HepG2 (cell line): Measurements from ENCODE around the gene IL1RAPL2. TPM values are rescaled to one million over a fixed set of nuclear protein-coding genes. Genes with fewer than 3 reads are reported as not detected.

Source experiments
- ATAC-seq: fragments of 200-7000 bp; cut with Tn5 transposase; 3 replicates; pipeline ENCODE4 v1.9.1; 2020; ENCODE audit warnings: mild to moderate bottlenecking, moderate library complexity
- BruUV-seq: library from RNA; stranded (reverse); fragments of 400-500 nt; replicated peaks from 2 replicates; lab custom pipeline; 2021; lab: Mats Ljungman, UMichigan
- CTCF ChIA-PET: fragments of 300-600 bp; formaldehyde crosslinking; extraction: SDS; loops from one replicate; lab custom pipeline; 2021; ENCODE audit warnings: low total read pairs, inconsistent platforms, low intra/inter-chr PET ratio; lab: Yijun Ruan, JAX
- POLR2A ChIA-PET: fragments of 350-600 bp; sonication (Branson Sonifier 250); formaldehyde crosslinking; loops from one replicate; lab custom pipeline; 2020; ENCODE audit warnings: antibody characterized with exemption, inconsistent platforms; lab: Yijun Ruan, JAX
- DNase-seq: peaks from one replicate; pipeline ENCODE4 v3.0.0-alpha.2; 2015; ENCODE audit warnings: low spot score
- FAIRE-seq: peaks from 3 replicates; lab custom pipeline; 2011; peaks lifted over from hg19 to GRCh38; lab: Jason Lieb, UNC
- H2AFZ ChIP-seq: one replicate; pipeline ENCODE4 v1.6.1; 2011; ENCODE audit warnings: low read length, inconsistent platforms
- H3K27ac ChIP-seq: fragments of 300-600 bp; 3 replicates; pipeline ENCODE4 v1.8.0; 2011; ENCODE audit warnings: mixed run types, mild to moderate bottlenecking, mixed read lengths, low read length, inconsistent platforms; ENCODE audit not compliant: insufficient read depth; ENCODE audit errors: extremely low read length
- H3K27me3 ChIP-seq, 2 experiments: fragments of 200-600 bp in 1 of 2; 2 replicates in 1 of 2; 3 replicates in 1 of 2; pipeline versions ENCODE4 v1.6.0 to v1.8.0; 2011; ENCODE audit warnings: low read length in 2 of 2, mild to moderate bottlenecking in 2 of 2, moderate library complexity in 2 of 2, inconsistent platforms in 1 of 2; ENCODE audit not compliant: insufficient read depth in 2 of 2, control insufficient read depth in 1 of 2
- H3K36me3 ChIP-seq, 2 experiments: fragments of 200-600 bp in 1 of 2; replicated peaks in 1 of 2; 2 replicates in 1 of 2; 3 replicates in 1 of 2; pipeline versions ENCODE4 v1.5.1 to v1.8.0; 2011; ENCODE audit warnings: low read length in 2 of 2, inconsistent platforms in 1 of 2; ENCODE audit not compliant: insufficient read depth in 2 of 2, control insufficient read depth in 1 of 2
- H3K4me1 ChIP-seq: 2 replicates; pipeline ENCODE4 v1.5.1; 2012; ENCODE audit warnings: low read length, inconsistent platforms; ENCODE audit not compliant: insufficient read depth
- H3K4me2 ChIP-seq: 2 replicates; pipeline ENCODE4 v1.6.0; 2011; ENCODE audit warnings: low read depth, low read length, inconsistent platforms
- H3K4me3 ChIP-seq, 3 experiments: fragments of 200-600 bp in 1 of 3; sonication (generic), shearing (Covaris generic) in 1 of 3; replicated peaks in 1 of 3; 2 replicates each; pipeline ENCODE4 v1.5.1; 2011 to 2016; ENCODE audit warnings: low read length in 3 of 3, inconsistent platforms in 2 of 3, low read depth in 2 of 3, mild to moderate bottlenecking in 2 of 3, control low read depth in 1 of 3, mixed read lengths in 1 of 3; ENCODE audit not compliant: insufficient read depth in 1 of 3
- H3K79me2 ChIP-seq: one replicate; pipeline ENCODE4 v1.6.1; 2011; ENCODE audit warnings: low read length, inconsistent platforms; ENCODE audit not compliant: insufficient read depth
- H3K9ac ChIP-seq: 2 replicates; pipeline ENCODE4 v1.6.0; 2011; ENCODE audit warnings: mild to moderate bottlenecking, low read depth, low read length, inconsistent platforms; ENCODE audit not compliant: insufficient read depth
- H3K9me3 ChIP-seq: 2 replicates; pipeline ENCODE4 v1.5.1; 2012; ENCODE audit warnings: mild to moderate bottlenecking, low read length
- H4K20me1 ChIP-seq: 2 replicates; pipeline ENCODE4 v1.6.0; 2011; ENCODE audit warnings: inconsistent platforms, mild to moderate bottlenecking, low read length, moderate library complexity; ENCODE audit not compliant: insufficient read depth
- CREB1 ChIP-seq, 2 experiments: fragments of 450-650 bp in 1 of 2; IDR thresholded peaks; 2 replicates each; pipeline ENCODE4 v1.6.1; 2016 to 2017; ENCODE audit warnings: control low read depth in 1 of 2, mild to moderate bottlenecking in 1 of 2, missing compliant biosample characterization in 1 of 2, missing genetic modification characterization in 1 of 2
- ERF ChIP-seq: IDR thresholded peaks from 2 replicates; pipeline ENCODE4 v1.6.1; 2018; ENCODE audit warnings: missing biosample characterization, missing genetic modification reagents
- FOXA1 ChIP-seq, 2 experiments: fragments of 450-650 bp in 1 of 2; sonication (generic) in 1 of 2; formaldehyde crosslinking in 1 of 2; IDR thresholded peaks; 2 replicates each; pipeline versions ENCODE4 v1.4.0 to v1.6.1; 2016 to 2020; ENCODE audit warnings: missing genetic modification reagents in 1 of 2
- IKZF4 ChIP-seq: sonication (generic); formaldehyde crosslinking; IDR thresholded peaks from 2 replicates; pipeline ENCODE4 v1.5.1; 2020; ENCODE audit warnings: borderline replicate concordance, mild to moderate bottlenecking, low read depth, missing genetic modification reagents; ENCODE audit errors: not compliant biosample characterization
- KDM1A ChIP-seq: IDR thresholded peaks from 2 replicates; pipeline ENCODE4 v1.6.1; 2016; ENCODE audit warnings: missing compliant biosample characterization
- MXD1 ChIP-seq: sonication (generic); formaldehyde crosslinking; IDR thresholded peaks from 2 replicates; pipeline ENCODE4 v1.4.0; 2020; ENCODE audit warnings: mild to moderate bottlenecking, missing genetic modification reagents
- TAF1 ChIP-seq: sonication (generic); formaldehyde crosslinking; IDR thresholded peaks from 2 replicates; pipeline ENCODE4 v1.4.0; 2020; ENCODE audit warnings: missing genetic modification reagents
- ZNF136 ChIP-seq: sonication (generic); formaldehyde crosslinking; IDR thresholded peaks from 2 replicates; pipeline ENCODE4 v1.8.1; 2022; ENCODE audit warnings: low read depth, mild to moderate bottlenecking, moderate library complexity, missing genetic modification reagents
- ZNF562 ChIP-seq: sonication (generic); formaldehyde crosslinking; IDR thresholded peaks from 2 replicates; pipeline ENCODE4 v1.8.0; 2022; ENCODE audit warnings: missing genetic modification reagents, borderline replicate concordance
- ZNF775 ChIP-seq: sonication (generic); formaldehyde crosslinking; IDR thresholded peaks from 2 replicates; pipeline ENCODE4 v1.4.0; 2020; ENCODE audit warnings: missing genetic modification reagents, mild to moderate bottlenecking, moderate library complexity, borderline replicate concordance
- WGBS: methylation state at CpG from one replicate; pipeline ENCODE4 v1.1.6; 2017; ENCODE audit warnings: low lambda C conversion rate; 5-methylcytosine and 5-hydroxymethylcytosine counted together
- in situ Hi-C: cut with HindIII; loops from 2 replicates; pipeline ENCODE4 v1.10.0; 2017; ENCODE audit warnings: low pct_unique_long_range_greater_than_20kb; ENCODE audit not compliant: extremely low pct_ligation_motif_present
- intact Hi-C: fragments of 100-400 bp; cut with micrococcal nuclease; formaldehyde crosslinking; loops from one replicate; pipeline ENCODE4 v1.10.0; 2022; ENCODE audit not compliant: unreplicated experiment
- polyA plus RNA-seq, 8 experiments: library from polyadenylated mRNA; depleted of rRNA in 3 of 8; stranded (reverse) in 7 of 8; unstranded in 1 of 8; fragments of >200 nt; fragmentation: Illumina TruSeq in 4 of 8; extraction: Trizol in 4 of 8; gene quantifications; 2 replicates each; pipeline versions ENCODE4 v1.2.1 to v1.2.3, GENCODE V29; 2011 to 2016; ENCODE audit warnings: low read depth in 4 of 8, missing spikeins in 1 of 8, mixed read lengths in 1 of 8; ENCODE audit not compliant: insufficient read depth in 1 of 8
- total RNA-seq, 5 experiments: library from RNA; depleted of rRNA; stranded (reverse); fragments of >200 nt; fragmentation: Illumina TruSeq; extraction: Trizol; gene quantifications; 2 replicates each; pipeline ENCODE4 v1.2.3, GENCODE V29; 2016; ENCODE audit warnings: low read depth in 1 of 5
- TF ChIP-seq, protein P1 (sequence below): IDR thresholded peaks from 2 replicates; pipeline ENCODE4 v1.6.1; 2016; ENCODE audit warnings: missing compliant biosample characterization, missing genetic modification reagents, borderline replicate concordance

Gene IL1RAPL2
- total and polyA plus RNA-seq, 2 of the 13 experiments (the other 11 are each of a cell fraction or from before 2014, with no cell fraction given), result not detected

DNA sequence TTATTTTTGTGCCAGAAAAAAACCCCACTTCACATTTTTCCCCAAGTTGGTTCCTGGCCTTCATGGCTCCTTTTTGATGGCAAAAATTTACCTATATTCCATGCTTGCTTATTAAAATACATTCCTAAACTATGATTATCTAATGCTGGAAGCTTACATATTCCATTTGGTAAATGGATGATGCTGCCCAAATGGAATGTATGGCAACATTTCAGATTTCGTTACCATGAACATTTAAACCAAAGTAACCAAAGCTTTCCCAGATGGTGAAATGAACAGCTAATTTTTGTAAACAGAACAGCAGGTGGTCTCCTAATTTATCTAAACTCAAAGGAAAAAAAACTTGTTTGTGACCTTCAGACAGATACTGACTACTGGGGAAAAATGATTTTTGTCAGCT lies 765.2 kb downstream of the IL1RAPL2 start (continued):
- TF ChIP-seq ERF (CRISPR knock-in tag) (no peak), MXD1 (CRISPR knock-in tag) (no peak)
- TF ChIP-seq, protein P1, sequence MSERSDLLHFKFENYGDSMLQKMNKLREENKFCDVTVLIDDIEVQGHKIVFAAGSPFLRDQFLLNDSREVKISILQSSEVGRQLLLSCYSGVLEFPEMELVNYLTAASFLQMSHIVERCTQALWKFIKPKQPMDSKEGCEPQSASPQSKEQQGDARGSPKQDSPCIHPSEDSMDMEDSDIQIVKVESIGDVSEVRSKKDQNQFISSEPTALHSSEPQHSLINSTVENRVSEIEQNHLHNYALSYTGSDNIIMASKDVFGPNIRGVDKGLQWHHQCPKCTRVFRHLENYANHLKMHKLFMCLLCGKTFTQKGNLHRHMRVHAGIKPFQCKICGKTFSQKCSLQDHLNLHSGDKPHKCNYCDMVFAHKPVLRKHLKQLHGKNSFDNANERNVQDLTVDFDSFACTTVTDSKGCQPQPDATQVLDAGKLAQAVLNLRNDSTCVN (CRISPR knock-in tag), result no peak

- no peak for ATAC-seq
- TF ChIP-seq IKZF4, result no peak
- peak; percentile 75 for TF ChIP-seq CREB1 (IDR thresholded peaks at IDR 0.05)
- no peak for TF ChIP-seq CREB1 (CRISPR knock-in tag; IDR thresholded peaks at IDR 0.05)
These were observed 781.4 kb downstream of the IL1RAPL2 start for GRCh38 chrX:105347373-105347772.

GRCh38 chrX:105349476-105349875 lies 783.5 kb downstream of the IL1RAPL2 start:
- TF ChIP-seq KDM1A, result no peak
- TF ChIP-seq FOXA1 (IDR thresholded peaks at IDR 0.05), result no peak
- no peak for TF ChIP-seq FOXA1 (CRISPR knock-in tag; IDR thresholded peaks at IDR 0.05)
- TF ChIP-seq ZNF136 (CRISPR knock-in tag), result no peak
- TF ChIP-seq ZNF775 (CRISPR knock-in tag), result no peak
- TF ChIP-seq ZNF562 (CRISPR knock-in tag), result no peak
- no peak for TF ChIP-seq TAF1 (CRISPR knock-in tag)
- TF ChIP-seq, all 625 proteins: peak for 0
- no peaks in the 10 kb centered on the region for H3K27me3 ChIP-seq
- no peaks in the 10 kb centered on the region for H3K9me3 ChIP-seq
- DNase-seq, result no peak
- no peaks in the 10 kb centered on the region for H4K20me1 ChIP-seq
- H3K36me3 ChIP-seq, result no peaks in the 10 kb centered on the region
- FAIRE-seq, result no peak
- intact Hi-C loops, result no loop called here
- H3K79me2 ChIP-seq, result no peaks in the 10 kb centered on the region
- H3K4me1 ChIP-seq, result no peaks in the 10 kb centered on the region
- H2AFZ ChIP-seq, result no peak overlapping the region
- no TSS peak for BruUV-seq
- no peak overlapping the region for H3K4me2 ChIP-seq
- ChIA-PET CTCF (no interaction called here), POLR2A (no interaction called here)
- in situ Hi-C loops, result no loop called here
- ATAC-seq, result no peak
- no peak overlapping the region for H3K9ac ChIP-seq
- no peak overlapping the region for H3K4me3 ChIP-seq
- no peak overlapping the region for H3K27ac ChIP-seq

More at GRCh38 chrX:105347373-105347772, 781.4 kb downstream of the IL1RAPL2 start:
- Histone ChIP-seq H3K4me1 (no peaks in the 10 kb centered on the region), H3K27me3 (no peaks in the 10 kb centered on the region), H3K4me3 (no peak overlapping the region), H4K20me1 (no peaks in the 10 kb centered on the region), H3K4me2 (no peak overlapping the region), H3K9ac (no peak overlapping the region), H3K36me3 (no peaks in the 10 kb centered on the region), H3K9me3 (no peaks in the 10 kb centered on the region), H3K27ac (no peak overlapping the region), H3K79me2 (no peaks in the 10 kb centered on the region), H2AFZ (no peak overlapping the region)
- BruUV-seq, result no TSS peak
- WGBS, result 8% methylated on average over 2 of the region's 3 CpGs
- intact Hi-C loops (no loop called here), in situ Hi-C loops (no loop called here)
- FAIRE-seq (no peak), DNase-seq (no peak)
- ChIA-PET CTCF (no interaction called here), POLR2A (no interaction called here)
